GM12878 (cell line): ENCODE measurements around the gene TUBA1A.
"Not testable (repeated sequence)": the region's sequence is repeated elsewhere in the genome, so short reads cannot be mapped to it uniquely, and the experiment has no call there.

Experiments
- CHD1 ChIP-seq: IDR thresholded peaks from 2 replicates; pipeline ENCODE4 v1.6.1; 2012; ENCODE audit warnings: low read depth, low read length, improper control_type of control experiment
- EGR1 ChIP-seq, 2 experiments: IDR thresholded peaks; 1 replicate in 1 of 2; 2 replicates in 1 of 2; pipeline ENCODE4 v1.6.1; 2011 to 2012; ENCODE audit warnings: low read depth in 2 of 2, low read length in 2 of 2, borderline replicate concordance in 1 of 2, mild to moderate bottlenecking in 1 of 2, moderate library complexity in 1 of 2
- PAX8 ChIP-seq: fragments of 450-650 bp; IDR thresholded peaks from 2 replicates; pipeline ENCODE4 v1.6.1; 2017; ENCODE audit warnings: mild to moderate bottlenecking, moderate library complexity
- PML ChIP-seq: IDR thresholded peaks from 2 replicates; pipeline ENCODE4 v1.6.1; 2012; ENCODE audit warnings: low read length, inconsistent platforms
- POLR2A ChIP-seq: IDR thresholded peaks from 2 replicates; pipeline ENCODE4 v1.6.1; 2011; ENCODE audit warnings: low read depth, mild to moderate bottlenecking, low read length
- POLR2AphosphoS2 ChIP-seq: IDR thresholded peaks from 2 replicates; pipeline ENCODE4 v1.6.1; 2011; ENCODE audit warnings: low read depth, mild to moderate bottlenecking, low read length, improper control_type of control experiment, moderate library complexity
- RCOR1 ChIP-seq: conservative IDR thresholded peaks from 2 replicates; pipeline ENCODE4 v1.6.1; 2012; ENCODE audit warnings: low read depth, low read length, improper control_type of control experiment
- ZNF622 ChIP-seq: fragments of 450-650 bp; IDR thresholded peaks from 2 replicates; pipeline ENCODE4 v1.6.1; 2017; ENCODE audit warnings: mild to moderate bottlenecking, inconsistent platforms
- TF ChIP-seq, protein P1 (sequence below): IDR thresholded peaks from 2 replicates; pipeline ENCODE4 v1.6.1; 2012; ENCODE audit warnings: mild to moderate bottlenecking, low read depth, low read length
- TF ChIP-seq, protein P2 (sequence below), 3 experiments: IDR thresholded peaks in 2 of 3; conservative IDR thresholded peaks in 1 of 3; 2 replicates each; pipeline ENCODE4 v1.5.1; 2011; ENCODE audit warnings: low read depth in 3 of 3, low read length in 3 of 3, mild to moderate bottlenecking in 3 of 3, control low read depth in 2 of 3, moderate library complexity in 2 of 3, inconsistent platforms in 1 of 3, mixed read lengths in 1 of 3; ENCODE audit not compliant: control insufficient read depth in 2 of 3, insufficient read depth in 1 of 3; ENCODE audit errors: extremely low read depth in 1 of 3

DNA sequence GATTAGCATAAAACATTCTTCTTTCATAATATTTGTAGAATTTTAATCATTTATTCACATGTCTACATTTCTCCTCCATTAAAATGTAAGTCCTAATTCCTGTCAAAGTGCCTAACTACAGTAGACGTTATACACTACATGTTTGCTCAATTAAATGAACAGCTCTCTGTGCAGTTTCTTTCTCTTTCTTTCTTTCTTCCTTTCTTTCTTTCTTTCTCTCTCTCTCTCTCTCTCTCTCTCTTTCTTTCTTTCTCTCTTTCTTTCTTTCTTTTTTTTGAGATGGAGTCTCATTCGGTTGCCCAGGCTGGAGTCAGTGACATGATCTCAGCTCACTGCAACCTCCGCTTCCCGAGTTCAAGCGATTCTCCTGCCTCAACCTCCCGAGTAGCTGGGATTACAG, 2.6 kb upstream of the TUBA1A start:
- TF ChIP-seq ZNF622; EGR1 (IDR thresholded peaks at IDR 0.05; ENCODE audit: borderline replicate concordance in 1 of 2, low read depth in 2 of 2, low read length in 2 of 2); CHD1; POLR2AphosphoS2; RCOR1; PAX8; POLR2A; PML: not testable (repeated sequence)
- TF ChIP-seq, protein P1, sequence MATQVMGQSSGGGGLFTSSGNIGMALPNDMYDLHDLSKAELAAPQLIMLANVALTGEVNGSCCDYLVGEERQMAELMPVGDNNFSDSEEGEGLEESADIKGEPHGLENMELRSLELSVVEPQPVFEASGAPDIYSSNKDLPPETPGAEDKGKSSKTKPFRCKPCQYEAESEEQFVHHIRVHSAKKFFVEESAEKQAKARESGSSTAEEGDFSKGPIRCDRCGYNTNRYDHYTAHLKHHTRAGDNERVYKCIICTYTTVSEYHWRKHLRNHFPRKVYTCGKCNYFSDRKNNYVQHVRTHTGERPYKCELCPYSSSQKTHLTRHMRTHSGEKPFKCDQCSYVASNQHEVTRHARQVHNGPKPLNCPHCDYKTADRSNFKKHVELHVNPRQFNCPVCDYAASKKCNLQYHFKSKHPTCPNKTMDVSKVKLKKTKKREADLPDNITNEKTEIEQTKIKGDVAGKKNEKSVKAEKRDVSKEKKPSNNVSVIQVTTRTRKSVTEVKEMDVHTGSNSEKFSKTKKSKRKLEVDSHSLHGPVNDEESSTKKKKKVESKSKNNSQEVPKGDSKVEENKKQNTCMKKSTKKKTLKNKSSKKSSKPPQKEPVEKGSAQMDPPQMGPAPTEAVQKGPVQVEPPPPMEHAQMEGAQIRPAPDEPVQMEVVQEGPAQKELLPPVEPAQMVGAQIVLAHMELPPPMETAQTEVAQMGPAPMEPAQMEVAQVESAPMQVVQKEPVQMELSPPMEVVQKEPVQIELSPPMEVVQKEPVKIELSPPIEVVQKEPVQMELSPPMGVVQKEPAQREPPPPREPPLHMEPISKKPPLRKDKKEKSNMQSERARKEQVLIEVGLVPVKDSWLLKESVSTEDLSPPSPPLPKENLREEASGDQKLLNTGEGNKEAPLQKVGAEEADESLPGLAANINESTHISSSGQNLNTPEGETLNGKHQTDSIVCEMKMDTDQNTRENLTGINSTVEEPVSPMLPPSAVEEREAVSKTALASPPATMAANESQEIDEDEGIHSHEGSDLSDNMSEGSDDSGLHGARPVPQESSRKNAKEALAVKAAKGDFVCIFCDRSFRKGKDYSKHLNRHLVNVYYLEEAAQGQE, result not testable (repeated sequence)
- TF ChIP-seq, protein P2, sequence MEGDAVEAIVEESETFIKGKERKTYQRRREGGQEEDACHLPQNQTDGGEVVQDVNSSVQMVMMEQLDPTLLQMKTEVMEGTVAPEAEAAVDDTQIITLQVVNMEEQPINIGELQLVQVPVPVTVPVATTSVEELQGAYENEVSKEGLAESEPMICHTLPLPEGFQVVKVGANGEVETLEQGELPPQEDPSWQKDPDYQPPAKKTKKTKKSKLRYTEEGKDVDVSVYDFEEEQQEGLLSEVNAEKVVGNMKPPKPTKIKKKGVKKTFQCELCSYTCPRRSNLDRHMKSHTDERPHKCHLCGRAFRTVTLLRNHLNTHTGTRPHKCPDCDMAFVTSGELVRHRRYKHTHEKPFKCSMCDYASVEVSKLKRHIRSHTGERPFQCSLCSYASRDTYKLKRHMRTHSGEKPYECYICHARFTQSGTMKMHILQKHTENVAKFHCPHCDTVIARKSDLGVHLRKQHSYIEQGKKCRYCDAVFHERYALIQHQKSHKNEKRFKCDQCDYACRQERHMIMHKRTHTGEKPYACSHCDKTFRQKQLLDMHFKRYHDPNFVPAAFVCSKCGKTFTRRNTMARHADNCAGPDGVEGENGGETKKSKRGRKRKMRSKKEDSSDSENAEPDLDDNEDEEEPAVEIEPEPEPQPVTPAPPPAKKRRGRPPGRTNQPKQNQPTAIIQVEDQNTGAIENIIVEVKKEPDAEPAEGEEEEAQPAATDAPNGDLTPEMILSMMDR (IDR thresholded peaks at IDR 0.05 in 2 of 3, conservative IDR thresholded peaks at IDR 0.05 in 1 of 3; ENCODE audit: control insufficient read depth in 2 of 3, extremely low read depth in 1 of 3, insufficient read depth in 1 of 3, low read depth in 3 of 3, low read length in 3 of 3), result not testable (repeated sequence)
